Measurements from ENCODE around the gene ERC1.

ERC1 gene

GRCh38 chr12:1343422-1343821 lies 352.4 kb downstream of the ERC1 start:
- Histone ChIP-seq H3K36me3 (no peaks in the 10 kb centered on the region), H3K4me1 (ENCODE audit: control insufficient read depth in 1 of 2, insufficient read depth in 1 of 2, low read depth in 1 of 2, low read length in 1 of 2) (no peaks in the 10 kb centered on the region), H3K9me3 (no peaks in the 10 kb centered on the region), H3K27me3 (no peaks in the 10 kb centered on the region), H3K27ac (no peak overlapping the region), H3K4me3 (ENCODE audit: low read depth in 1 of 2, low read length in 1 of 2) (no peak overlapping the region)
- no peak for TF ChIP-seq CTCF (IDR thresholded peaks at IDR 0.05)

- Histone ChIP-seq H3K4me1 (ENCODE audit: control insufficient read depth in 1 of 2, insufficient read depth in 1 of 2, low read depth in 1 of 2, low read length in 1 of 2) (no peaks in the 10 kb centered on the region), H3K27ac (no peak overlapping the region), H3K9me3 (no peaks in the 10 kb centered on the region), H3K36me3 (no peaks in the 10 kb centered on the region), H3K4me3 (ENCODE audit: low read depth in 1 of 2, low read length in 1 of 2) (no peak overlapping the region), H3K27me3 (no peaks in the 10 kb centered on the region)
- no peak for TF ChIP-seq CTCF (IDR thresholded peaks at IDR 0.05)
Observed at GRCh38 chr12:1344245-1344644, 353.2 kb downstream of the ERC1 start.

GRCh38 chr12:1346126-1346525 lies 355.1 kb downstream of the ERC1 start:
- no peak overlapping the region for H3K4me3 ChIP-seq (ENCODE audit: low read depth in 1 of 2, low read length in 1 of 2)
- no peak for TF ChIP-seq CTCF (IDR thresholded peaks at IDR 0.05)

GRCh38 chr12:1347294-1347693 lies 356.3 kb downstream of the ERC1 start:
- Histone ChIP-seq H3K4me1 (ENCODE audit: control insufficient read depth in 1 of 2, insufficient read depth in 1 of 2, low read depth in 1 of 2, low read length in 1 of 2) (no peaks in the 10 kb centered on the region), H3K9me3 (no peaks in the 10 kb centered on the region), H3K36me3 (no peaks in the 10 kb centered on the region), H3K27ac (no peak overlapping the region), H3K4me3 (ENCODE audit: low read depth in 1 of 2, low read length in 1 of 2) (no peak overlapping the region), H3K27me3 (no peaks in the 10 kb centered on the region)
- no peak for TF ChIP-seq CTCF (IDR thresholded peaks at IDR 0.05)

More at GRCh38 chr12:1346126-1346525, 355.1 kb downstream of the ERC1 start:
- Histone ChIP-seq H3K9me3 (no peaks in the 10 kb centered on the region), H3K27ac (no peak overlapping the region), H3K27me3 (no peaks in the 10 kb centered on the region), H3K36me3 (no peaks in the 10 kb centered on the region), H3K4me1 (ENCODE audit: control insufficient read depth in 1 of 2, insufficient read depth in 1 of 2, low read depth in 1 of 2, low read length in 1 of 2) (no peaks in the 10 kb centered on the region)

- H3K36me3 ChIP-seq, result no peaks in the 10 kb centered on the region
- no peak overlapping the region for H3K4me3 ChIP-seq (ENCODE audit: low read depth in 1 of 2, low read length in 1 of 2)
- no peaks in the 10 kb centered on the region for H3K9me3 ChIP-seq
- no peaks in the 10 kb centered on the region for H3K27me3 ChIP-seq
- TF ChIP-seq CTCF (IDR thresholded peaks at IDR 0.05), result no peak
- no peaks in the 10 kb centered on the region for H3K4me1 ChIP-seq (ENCODE audit: control insufficient read depth in 1 of 2, insufficient read depth in 1 of 2, low read depth in 1 of 2, low read length in 1 of 2)
- H3K27ac ChIP-seq, result no peak overlapping the region
Observed at GRCh38 chr12:1348606-1349005, 357.6 kb downstream of the ERC1 start.
